ENCODE measurements around the gene IDUA. TPM values are rescaled to one million over a fixed set of nuclear protein-coding genes. Genes with fewer than 3 reads are reported as not detected.

IDUA gene
- total RNA-seq, 1 experiment from 2014 or later: 3.8 TPM

DNA sequence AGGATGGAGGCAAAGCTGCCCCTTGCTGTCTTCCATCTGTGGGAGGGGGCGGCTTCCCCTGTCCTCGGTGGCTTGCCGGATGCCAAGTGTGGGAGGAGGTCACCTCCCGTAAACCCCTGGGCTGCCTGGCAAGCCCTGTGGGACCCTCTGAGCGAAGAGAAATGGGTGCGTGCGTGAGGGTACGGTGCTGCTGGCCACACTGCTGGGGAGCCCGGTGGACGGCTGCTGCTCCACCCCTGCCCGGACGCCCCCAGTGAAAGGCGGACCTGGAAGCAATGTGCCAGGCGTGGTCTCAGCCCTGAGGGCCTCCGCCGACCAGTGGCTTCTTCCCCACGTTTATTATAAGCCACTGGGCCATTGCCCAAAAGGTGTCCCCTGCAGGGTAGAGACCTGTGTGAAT is 4.6 kb upstream of the IDUA start:
- DNase-seq (ENCODE audit: low spot score): no peak
- in situ Hi-C loops (cut with HindIII; ENCODE audit: low sequenced_read_pairs): no loop called here

GRCh38 chr4:982814-983213 is 4.0 kb upstream of the IDUA start:
- DNase-seq (ENCODE audit: low spot score): no peak
- in situ Hi-C loops (cut with HindIII; ENCODE audit: low sequenced_read_pairs): no loop called here

- in situ Hi-C loops (cut with HindIII; ENCODE audit: low sequenced_read_pairs): no loop called here
Measured at GRCh38 chr4:984336-985054, 2.3 kb upstream of the IDUA start.

DNA sequence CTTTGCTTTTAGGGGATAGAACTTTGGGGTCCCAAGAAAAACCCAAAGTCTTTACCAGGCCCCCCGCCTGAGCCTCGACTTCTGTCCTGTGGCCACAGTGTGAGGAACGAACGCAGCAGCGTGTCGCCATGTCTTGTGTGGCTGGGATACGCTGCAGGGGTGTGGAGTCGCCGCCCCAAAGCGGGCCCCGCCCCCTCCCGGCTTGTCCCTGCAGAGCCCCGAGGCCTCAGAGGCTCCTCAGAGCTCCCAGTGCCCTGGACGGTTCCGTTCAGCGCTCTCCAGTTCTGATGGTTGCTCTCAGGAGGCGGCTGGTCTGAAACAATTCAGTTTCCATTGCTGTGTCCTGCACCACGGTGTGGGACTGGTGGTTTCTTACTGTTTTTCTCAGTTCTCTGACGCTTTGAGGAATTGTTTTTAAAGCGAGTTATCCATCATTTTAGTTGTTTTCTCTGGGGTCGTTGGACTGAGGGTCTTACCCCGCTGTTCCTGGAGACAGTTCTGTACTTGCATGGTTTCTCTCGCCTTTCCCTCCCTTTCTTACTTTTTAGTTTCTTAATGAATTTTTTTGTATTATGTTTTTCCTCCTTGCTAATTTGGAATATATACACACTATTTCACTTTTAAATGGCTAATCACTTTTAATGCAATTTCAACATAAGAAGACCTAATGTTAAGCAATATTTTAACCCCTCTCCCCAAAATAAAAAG is 1.6 kb upstream of the IDUA start:
- in situ Hi-C loops (cut with HindIII; ENCODE audit: low sequenced_read_pairs): no loop called here
- DNase-seq (ENCODE audit: low spot score): peak; percentile 74

More at GRCh38 chr4:984336-985054, 2.3 kb upstream of the IDUA start:
- DNase-seq (ENCODE audit: low spot score): no peak

DNA sequence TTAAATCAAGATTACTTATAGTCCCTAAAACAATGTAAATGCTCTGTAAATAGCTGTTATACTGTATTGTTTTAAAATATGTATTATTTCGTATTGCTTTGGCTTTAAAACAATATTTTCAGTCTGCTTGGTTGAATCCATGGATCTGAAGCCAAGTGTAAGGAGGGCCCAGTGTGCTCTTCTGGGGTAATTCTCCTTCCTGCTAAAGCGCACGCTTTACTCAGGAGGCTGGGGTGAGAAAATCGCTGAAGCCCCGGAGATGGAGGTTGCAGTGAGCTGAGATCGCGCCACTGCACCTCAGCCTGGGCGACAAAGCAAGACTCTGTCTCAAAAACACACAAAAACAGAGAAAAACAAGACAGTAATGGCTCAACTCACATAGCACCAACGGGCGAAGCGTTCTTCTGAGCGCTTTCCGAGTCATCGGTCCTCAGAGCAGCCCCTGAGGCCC is 391 bp upstream of the IDUA start:
- in situ Hi-C loops (cut with HindIII; ENCODE audit: low sequenced_read_pairs): no loop called here
- peak; percentile 62 for DNase-seq (ENCODE audit: low spot score)

DNA sequence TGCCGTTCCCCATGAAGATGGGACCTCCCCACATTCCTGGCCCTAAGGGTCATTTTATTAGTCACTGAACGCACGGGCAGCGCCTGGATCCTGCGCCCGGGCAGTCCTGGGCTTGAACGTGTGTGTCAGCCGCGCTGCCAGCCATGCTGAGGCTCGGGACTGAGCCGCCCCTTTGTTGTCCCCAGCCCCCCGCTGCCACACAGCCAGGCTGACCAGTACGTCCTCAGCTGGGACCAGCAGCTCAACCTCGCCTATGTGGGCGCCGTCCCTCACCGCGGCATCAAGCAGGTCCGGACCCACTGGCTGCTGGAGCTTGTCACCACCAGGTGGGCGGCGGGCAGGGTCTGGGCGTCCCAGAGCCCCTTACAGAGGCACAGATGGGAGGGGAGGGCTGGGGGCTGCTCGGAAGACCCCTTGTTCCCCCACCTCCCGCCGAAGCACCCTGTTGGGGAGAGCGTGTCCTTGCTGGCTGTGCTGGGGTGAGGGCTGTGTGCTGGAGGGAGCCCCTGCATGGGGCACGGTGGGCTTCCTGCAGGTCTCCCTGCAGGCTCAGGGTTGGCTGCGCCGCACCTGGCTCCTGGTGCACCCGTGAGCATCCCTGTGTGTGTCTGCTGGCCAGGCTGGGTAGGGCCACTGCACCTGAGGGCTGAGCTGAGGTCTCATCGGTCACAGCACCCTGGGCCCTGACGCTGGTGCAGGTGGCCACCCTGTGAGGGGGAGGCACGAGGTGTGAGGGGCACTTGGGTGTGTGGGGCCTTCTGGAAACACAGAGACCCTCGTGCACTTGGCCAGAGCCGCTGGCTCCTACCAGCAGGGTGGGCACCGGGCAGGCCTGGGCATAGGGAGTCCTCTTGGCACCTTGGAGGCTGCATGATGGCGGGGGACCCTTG is 1.0 kb downstream of the IDUA start:
- DNase-seq (ENCODE audit: low spot score): no peak
- in situ Hi-C loops (cut with HindIII; ENCODE audit: low sequenced_read_pairs): no loop called here

GRCh38 chr4:988726-989721 is 2.2 kb downstream of the IDUA start:
- in situ Hi-C loops (cut with HindIII; ENCODE audit: low sequenced_read_pairs): no loop called here
- no peak for DNase-seq (ENCODE audit: low spot score)

- DNase-seq (ENCODE audit: low spot score): no peak
- in situ Hi-C loops (cut with HindIII; ENCODE audit: low sequenced_read_pairs): no loop called here
Measured at GRCh38 chr4:989722-990471, 3.1 kb downstream of the IDUA start.

GRCh38 chr4:990746-991367 is 4.0 kb downstream of the IDUA start:
- in situ Hi-C loops (cut with HindIII; ENCODE audit: low sequenced_read_pairs): no loop called here
- no peak for DNase-seq (ENCODE audit: low spot score)

GRCh38 chr4:991451-992296 is 4.8 kb downstream of the IDUA start:
- in situ Hi-C loops (cut with HindIII; ENCODE audit: low sequenced_read_pairs): no loop called here
- no peak for DNase-seq (ENCODE audit: low spot score)

- in situ Hi-C loops (cut with HindIII; ENCODE audit: low sequenced_read_pairs): no loop called here
- DNase-seq (ENCODE audit: low spot score): no peak
Measured at GRCh38 chr4:992297-993110, 5.7 kb downstream of the IDUA start.

DNA sequence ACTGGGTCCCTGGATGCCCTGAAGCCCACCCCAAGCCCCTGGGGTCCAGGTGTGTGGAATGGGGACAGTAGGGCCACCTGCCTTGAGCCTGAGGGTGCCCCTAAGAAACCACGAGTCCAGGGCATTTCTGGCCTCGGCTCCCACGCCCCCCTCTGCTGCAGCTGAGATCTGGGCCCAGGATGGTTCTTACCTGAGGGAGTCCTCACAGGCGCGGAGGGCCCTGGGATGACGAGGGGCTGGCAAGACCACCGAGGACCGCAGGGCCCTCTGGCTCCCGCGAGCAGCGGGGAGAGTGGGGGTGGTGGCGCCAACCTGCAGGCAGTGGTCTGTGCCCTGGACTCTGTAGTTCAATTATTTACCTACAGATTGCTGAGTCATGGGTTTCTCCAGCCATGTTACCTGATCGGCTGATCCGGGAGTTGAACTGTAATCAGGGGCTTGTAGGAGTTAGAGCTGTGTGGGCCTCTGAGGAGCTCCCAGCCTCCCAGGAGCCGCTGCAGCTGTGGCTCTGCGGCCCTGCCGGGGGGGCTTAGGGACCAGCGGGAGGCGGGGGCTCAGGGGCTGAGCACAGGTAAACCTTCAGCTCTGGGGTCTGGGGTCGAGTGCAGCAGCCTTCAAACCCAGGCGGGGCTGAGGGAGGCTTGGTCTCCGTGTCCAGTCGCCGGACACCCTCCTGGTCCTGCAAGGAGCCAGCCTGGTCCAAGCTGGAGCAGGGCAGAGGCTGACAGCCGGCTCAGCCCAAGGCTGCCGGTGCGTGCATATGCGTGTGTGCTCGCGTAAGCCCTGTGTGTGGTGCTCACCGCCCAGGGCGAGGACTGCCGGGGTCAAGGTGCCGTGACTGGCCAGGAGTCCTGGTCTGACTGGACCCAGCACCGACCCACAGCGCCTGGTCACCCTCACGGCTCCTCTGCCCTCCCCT is 6.5 kb downstream of the IDUA start, which contains the start of gene SLC26A1:
Gene SLC26A1 (minus strand): TSS at position 294 of the 919 bp plus-strand sequence. CDS start 1,701 bp downstream, outside the sequence.
- in situ Hi-C loops (cut with HindIII; ENCODE audit: low sequenced_read_pairs): no loop called here
- no peak for DNase-seq (ENCODE audit: low spot score)

GRCh38 chr4:995311-996026 is 8.6 kb downstream of the IDUA start:
- in situ Hi-C loops (cut with HindIII; ENCODE audit: low sequenced_read_pairs): no loop called here
- no peak for DNase-seq (ENCODE audit: low spot score)

Data from G401 (cell line).